ENCODE data around the gene USP21.
A peak's percentile ranks its signal among the peaks of the same experiment; 100 is the strongest.

USP21 gene

DNA sequence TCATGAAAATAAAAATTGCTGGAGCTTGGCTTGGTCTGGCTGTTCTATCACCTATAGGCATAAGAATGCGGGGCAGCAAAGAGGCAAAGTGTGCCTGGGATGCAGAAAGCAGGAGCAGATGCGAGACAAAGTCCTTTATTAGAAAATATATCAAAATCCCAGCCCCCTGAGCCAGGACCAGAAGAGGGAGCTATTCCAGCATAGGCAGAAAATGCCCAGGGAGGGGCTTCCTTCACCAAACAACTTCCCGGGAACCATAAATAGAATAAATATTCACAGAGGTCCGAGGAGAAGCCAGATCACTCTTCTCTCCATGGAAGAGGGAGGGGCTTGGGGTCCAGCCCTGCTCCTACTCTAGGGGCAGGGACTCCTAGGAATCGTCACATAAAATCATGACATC is 11.9 kb downstream of the USP21 start:
- no peak for DNase-seq (ENCODE audit: low read depth in 2 of 2)

DNA sequence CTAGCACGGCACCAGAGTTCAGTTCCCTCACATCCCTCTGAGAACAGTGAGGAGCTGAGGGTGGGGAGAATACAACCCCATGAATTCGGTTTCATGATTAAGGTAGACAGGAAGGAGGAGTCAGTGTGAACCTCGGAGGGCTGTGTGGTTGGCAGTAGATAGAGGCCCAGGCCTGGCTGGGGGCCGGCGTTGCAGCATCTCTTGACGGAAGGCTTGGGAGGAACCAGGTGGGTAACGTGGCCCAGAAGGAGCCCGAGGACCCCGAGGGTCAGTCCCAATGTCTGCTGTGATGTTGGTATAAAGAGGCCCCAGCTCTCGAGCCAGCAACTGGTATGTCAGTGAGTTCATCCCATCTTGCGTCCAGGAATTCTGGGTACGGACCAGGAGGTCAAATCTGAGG is 12.4 kb downstream of the USP21 start:
- no peak for DNase-seq (ENCODE audit: low read depth in 2 of 2)

DNA sequence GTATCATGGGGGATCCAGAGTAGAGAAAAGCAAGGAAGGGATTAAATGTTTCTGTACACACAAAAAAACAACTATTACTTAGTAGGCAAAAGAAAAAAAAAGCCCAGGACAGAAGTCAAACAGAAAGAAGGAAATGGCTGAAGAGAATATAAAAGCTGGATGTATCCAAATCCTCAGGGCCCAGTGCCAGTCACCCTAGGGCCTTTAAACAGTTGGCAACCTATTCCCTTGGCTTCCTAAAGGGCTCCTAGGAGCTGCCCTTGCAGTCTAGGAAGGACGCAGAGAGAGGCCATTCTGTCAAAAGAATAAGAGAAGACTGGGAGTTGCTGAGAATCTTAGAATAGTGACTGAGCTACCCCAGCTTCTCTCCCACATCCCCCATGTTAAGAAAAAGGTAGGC is 13.0 kb downstream of the USP21 start:
- no peak for DNase-seq (ENCODE audit: low read depth in 2 of 2)

DNA sequence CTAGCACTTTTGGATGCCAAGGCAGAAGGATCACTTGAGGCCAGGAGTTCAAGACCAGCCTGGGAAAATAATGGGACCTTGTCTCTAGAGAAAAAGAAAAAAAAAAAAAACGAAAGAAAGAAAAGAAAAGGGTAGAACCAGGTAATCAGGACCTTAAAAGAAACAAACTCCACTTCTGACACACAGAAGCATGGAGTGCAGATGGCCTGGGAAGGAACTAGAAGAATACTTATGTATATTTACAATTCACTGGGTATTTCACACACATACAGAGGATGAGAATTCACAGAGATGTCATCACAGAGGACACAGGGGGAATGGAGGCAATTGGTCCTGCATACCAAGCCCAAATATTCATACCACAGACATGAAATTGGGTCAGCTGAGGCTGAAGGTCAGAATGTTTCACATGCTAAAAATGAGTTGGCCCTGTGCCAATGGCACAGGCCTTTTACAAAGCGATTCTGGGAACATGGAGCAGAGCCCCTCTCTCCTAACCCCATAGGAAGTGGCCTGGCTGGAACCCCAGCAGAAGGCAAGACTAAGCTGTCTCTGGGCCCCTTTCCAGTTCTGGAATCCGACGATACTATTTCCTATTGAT is 13.6 kb downstream of the USP21 start:
- DNase-seq (ENCODE audit: low read depth in 2 of 2): no peak

DNA sequence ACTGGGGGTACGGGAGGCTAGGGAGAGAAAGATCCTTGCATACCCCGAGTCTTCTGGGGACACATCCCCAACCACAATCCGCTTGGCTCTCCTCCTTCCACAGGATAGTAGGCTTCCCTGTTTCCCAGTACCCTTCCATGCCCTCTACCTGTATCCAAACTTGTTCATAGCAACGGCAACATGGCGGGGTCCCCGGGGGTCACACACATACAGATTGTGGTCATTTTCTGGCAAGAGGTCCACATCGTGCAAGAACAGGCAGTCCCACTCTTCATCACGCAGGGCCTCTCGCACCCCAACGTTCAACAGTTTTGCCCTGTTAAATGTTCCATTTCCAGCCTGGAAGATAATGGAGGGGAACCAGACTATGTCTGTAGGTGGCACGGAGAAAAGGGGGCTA is 14.4 kb downstream of the USP21 start:
- no peak for DNase-seq (ENCODE audit: low read depth in 2 of 2)

DNA sequence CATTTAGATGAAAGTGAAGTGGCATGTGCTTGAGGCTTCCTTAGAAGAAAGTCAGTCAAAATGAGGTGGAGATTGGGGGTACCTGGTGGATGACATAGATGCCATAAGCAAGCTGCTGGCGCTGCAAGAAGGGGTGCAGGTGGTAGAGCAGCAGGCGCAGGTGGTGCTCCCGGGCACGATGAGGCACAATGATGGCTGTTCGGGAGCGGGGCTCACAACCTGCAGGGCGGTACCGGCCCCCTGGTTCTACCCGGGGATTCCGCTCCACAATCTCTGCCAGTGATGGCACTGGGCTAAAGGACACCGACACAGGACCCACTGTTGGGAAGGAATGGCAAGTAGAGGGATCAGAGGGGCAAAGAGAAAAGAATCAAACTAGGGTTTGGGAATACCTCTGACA is 15.6 kb downstream of the USP21 start:
- DNase-seq (ENCODE audit: low read depth in 2 of 2): no peak

DNA sequence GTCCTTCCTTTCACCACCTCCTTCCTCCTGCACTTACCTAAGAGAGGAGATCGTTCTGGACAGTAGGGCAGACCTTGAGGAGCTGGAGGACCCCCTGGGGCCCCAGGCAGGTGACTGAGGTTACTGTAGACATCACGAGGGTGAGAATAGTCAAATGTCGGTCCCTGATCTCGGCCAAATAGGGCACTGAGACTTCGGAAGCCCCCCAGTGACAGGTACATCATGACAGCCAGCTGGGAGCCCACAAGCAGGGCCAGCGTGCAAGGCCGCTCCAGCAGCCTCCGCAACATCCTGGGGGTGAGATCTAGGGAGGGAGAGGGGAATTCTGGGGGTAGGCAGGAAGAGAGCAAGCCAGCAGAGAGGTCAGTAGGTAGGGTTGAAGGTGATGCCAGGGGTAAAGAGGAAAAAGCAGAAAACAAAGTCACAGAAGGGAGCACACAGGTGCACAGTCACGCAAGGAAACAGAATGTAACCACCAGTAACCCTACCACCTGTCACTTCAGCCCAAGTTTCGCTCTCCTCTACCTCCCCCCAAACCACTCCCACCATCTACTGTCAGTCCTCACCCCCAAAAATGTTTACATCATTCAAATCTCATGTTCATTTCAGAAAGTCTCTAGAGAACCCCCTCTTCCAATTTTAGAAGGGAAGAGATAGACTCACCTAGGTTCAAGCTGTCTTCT is 16.6 kb downstream of the USP21 start:
- no peak for DNase-seq (ENCODE audit: low read depth in 2 of 2)

DNA sequence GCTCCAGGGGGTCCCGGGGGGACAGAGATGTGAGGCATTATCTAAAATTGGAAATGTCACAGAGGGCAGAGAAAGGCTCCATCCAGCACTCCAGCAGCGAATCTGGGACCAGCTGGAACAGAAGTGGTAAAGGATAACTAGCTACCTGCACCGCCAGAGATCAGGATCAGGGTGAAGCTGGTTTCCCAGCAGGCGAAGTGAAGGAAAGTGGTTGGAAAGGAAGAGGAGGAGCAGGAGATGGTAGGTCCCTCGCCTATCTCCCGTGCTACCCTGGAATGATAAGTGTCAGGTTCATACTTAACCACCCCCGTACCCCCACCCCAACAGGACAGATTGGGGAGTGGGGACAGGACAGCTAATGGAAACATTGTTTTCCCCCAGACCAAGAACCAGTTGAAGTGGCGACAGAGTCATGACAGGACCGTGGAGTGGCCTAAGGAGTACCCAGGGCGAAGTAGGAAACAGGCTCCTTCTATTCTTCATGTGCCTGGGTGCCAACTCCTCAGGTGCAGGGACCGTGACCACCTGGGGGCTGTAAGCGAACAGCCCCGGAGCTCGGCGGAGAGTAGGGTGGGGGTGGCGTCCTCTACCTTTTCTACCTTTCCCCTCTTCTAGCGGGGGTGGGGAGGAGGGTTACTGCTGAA is 17.3 kb downstream of the USP21 start:
- DNase-seq (ENCODE audit: low read depth in 2 of 2): no peak

DNA sequence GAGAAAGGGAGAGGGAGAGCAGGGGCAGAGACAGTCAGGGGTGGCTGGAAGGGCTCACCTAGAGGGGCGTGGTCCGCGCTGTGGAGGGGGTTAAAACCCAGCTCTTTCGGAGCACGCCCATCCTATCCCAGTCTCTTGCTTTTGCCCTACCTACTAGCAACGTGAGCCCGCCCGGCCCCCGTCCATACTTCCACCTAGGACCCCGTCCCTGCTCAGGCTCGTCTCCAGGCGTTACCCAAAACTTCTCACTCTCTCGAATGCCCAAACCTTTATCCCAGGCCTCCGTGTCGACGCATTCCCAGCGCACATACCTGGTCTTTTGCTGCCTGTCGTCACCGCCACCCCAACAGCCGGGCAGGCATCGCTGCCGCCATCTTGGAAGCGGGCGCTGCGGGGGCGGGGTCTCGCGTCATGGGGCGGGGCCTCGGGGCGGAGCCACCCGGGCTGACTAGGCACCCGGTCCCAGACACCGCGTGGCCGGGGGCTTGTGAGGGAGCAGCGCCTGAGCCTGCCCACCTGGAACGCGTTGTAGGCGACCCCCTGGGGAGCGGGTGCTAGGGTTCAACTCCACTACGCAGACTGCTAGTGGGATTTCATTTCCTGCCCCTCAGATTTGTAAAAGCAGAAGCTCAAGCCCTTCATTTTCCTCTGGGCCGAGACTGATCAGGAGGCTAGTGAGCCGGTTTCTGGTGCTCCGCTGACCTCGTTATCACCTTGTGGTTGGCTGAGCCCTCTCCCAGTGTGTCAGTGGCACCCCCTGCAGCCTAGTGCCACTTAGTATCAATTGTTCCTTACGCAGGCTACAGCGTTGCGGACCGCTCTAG is 18.0 kb downstream of the USP21 start, which contains the start of gene B4GALT3:
Gene B4GALT3, minus strand, starts transcription at position 396 of the 824 bp plus-strand sequence. CDS start 1,447 bp downstream, outside the sequence.
- DNase-seq (ENCODE audit: low read depth in 2 of 2): peak; percentile 88

DNA sequence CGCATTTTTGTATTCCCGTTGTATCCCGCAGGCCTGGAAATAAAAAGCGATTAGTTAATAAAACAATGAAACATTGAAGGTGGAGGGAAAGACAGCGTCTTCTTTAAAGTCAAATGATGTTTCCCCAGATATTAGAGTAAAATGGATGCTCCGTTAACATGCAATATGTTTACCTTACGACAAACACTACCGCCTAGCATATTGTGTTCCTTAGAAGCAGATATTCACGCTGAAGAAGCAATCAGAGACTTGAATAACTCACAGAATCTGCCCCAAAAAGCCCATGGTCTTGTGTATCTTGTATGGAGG is 18.6 kb downstream of the USP21 start:
- DNase-seq (ENCODE audit: low read depth in 2 of 2): no peak

DNA sequence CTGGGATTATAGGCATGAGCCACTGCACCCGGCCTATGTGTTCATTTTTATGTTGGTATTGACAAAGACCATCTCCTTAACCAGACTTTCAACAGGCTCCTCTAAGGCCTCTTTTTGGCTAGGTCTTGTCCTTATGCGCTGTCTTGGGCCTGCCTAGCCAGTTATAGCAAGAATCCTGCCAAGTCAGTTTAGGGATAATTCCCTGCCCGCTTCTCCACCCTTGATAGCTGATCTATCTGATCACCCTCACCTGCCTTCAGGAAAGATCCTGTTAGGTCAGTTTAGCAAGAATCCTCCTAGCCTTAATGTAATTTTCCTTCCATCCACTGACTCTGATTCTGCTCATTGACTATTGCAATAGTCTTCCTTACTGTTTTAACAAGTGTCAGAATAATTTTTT is 20.4 kb downstream of the USP21 start:
- no peak for DNase-seq (ENCODE audit: low read depth in 2 of 2)

DNA sequence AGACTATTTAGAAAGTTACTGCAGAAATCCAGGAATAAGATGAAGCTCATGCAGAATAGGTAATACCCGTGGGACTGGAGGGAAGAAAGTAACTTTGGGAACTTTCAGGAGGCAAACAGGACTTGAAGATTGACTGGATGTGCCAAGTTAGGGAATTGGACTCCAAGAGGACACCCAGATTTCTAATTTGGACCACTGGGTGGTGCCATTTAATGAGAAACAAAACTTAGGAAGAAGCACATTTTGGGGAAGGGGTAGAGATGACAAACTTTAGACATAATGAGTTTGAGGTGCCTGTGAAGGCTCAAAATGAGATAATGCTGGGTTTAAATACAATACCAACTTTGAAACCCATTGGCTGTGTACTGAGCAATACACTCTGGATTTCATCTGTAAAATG is 21.3 kb downstream of the USP21 start:
- DNase-seq (ENCODE audit: low read depth in 2 of 2): no peak

DNA sequence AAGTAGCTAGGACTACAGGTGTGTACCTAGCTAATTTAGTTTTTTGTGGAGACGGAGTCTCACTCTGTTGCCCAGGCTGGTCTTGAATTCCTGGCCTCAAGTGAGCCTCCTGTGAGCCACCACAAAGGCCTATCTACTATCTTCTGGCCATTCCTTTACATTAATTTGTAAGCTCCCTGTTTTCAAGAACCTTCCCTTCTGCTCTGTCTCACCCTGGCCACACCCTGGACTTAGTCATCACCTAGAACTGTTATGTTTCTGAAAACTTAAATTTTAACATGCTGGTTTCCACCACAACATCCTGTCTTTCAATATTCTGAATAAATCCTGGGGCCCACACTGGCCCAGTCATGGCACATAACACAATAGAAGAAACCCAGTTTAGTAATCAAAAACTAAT is 22.9 kb downstream of the USP21 start:
- DNase-seq (ENCODE audit: low read depth in 2 of 2): peak; percentile 27 to 42

DNA sequence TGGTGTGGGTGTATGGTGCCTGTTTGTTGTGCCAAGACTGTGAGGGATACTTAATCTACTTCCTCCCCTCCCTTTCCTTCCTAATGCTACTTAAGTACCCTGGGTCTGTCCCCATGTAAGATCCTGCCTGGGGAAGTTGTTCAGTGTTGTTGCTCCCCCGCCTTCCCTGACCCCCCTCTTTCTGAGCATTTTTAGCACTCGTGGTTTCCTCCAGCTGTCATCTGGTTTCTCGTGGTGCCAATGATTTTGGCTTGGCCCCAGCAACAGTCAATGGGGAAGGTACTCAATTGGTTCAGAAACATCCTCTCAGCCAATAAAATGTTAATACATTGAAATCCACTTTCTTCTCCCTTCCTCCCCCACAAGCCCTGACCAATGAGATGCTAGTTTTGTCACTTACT is 26.0 kb downstream of the USP21 start:
- DNase-seq (ENCODE audit: low read depth in 2 of 2): peak; percentile 34 to 65

DNA sequence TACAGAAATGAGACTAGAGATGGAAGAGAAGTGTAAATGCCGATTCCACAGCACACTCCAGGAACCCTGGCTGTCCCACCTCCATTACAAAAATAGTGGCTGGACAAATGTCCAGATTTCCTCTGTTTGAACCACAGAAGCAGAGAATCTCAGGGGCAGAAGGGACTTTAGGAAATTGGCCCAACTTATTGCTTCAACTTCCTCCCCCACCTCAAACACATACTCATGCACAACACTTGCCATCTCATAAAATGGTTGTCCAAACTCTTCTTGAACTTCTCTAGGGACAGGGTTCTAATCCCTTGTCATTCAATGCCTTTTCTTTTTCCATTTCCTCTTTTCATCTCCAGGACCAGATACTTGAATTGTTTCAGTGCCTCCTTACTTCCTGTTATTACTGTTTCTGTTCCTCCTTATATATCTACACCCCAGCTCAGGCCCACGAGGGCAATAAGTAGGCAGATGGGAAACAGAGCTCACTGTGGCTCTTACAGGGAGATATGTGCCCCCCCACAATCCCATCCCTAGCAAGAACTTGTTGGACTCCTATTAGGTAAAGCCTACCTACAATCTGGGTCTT is 26.5 kb downstream of the USP21 start:
- no peak for DNase-seq (ENCODE audit: low read depth in 2 of 2)

DNA sequence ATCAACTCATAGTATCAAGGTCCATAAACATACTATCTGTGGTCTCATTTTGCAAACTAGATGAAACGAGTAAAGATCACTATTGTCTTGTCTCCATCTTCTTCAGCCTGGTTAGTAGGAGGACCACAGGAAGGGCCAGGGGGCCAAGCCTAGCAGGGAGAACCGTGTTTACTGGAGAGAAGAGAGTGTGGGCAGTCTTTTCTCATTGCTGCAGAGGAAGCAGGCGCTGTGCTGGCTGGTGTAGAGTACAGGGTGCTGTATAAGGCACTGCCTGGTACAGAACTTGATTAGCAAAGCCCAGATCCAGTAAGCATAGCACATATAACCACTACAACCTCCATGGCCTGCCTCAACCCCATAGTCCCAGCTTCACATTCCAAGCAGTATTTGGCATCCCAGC is 28.0 kb downstream of the USP21 start:
- DNase-seq (ENCODE audit: low read depth in 2 of 2): no peak

DNA sequence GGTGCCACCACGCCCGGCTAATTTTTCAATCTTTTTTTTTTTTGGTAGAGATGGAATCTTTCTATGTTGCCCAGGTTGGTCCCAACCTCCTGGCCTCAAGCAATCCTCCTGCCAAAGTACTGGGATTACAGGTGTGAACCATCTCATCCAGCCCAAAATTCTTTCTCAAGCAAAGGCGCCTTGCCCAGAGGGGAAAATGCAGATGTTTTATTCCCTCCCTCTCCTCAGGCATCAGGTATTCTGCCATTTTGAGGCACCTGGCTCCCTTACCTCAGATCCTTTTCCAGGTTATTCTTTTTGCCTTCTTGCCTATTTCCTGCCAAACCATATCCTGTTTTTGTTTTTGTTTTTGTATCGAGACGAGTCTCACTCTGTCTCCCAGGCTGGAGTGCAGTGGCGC is 29.1 kb downstream of the USP21 start:
- DNase-seq (ENCODE audit: low read depth in 2 of 2): no peak

DNA sequence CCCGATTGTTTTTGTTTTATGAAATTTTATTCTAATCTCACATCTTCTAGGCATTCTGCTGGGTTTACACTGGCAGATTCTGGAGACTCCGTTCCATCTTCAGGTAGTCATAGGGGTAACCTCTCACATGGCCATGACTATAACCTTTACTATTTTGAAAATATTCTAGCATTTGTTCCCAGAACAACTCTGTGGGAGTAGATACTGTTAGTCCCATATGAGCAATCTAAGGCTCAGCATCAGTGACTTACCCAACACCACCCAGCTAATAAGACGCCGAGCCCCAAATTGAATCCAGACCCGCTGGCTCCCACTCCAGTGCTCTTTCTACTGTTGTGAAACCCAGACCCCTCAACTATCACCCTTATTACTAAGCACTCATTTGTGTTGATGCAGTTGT is 29.7 kb downstream of the USP21 start:
- no peak for DNase-seq (ENCODE audit: low read depth in 2 of 2)

DNA sequence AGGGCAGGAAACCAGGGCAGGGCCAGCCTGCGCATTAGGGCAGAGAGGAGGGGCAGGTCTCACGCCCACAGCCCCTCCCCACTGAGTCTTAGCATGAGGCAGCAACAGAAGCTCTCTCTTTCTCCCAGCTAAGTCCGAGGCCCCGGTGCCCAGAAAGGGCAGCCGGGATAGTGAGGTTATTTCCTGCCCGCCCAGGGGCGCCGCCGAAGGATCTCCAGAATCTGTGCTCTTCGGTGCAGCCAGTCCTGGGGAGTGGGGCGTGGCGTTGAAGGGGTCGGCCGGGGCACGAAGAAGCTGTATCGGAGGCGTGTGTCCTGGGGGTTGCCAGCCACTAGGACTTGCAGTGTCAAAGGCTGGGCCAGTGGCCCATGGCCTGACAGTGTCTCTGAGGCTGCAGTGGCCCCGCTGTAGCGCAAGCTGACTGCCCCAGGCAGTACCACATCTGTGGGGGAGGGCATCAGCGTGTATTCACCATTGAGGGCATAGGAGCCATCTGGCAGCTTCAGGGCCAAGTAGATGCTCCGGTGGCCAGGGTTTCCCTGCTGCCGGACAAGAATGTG is 31.7 kb downstream of the USP21 start:
- DNase-seq (ENCODE audit: low read depth in 2 of 2): no peak

DNA sequence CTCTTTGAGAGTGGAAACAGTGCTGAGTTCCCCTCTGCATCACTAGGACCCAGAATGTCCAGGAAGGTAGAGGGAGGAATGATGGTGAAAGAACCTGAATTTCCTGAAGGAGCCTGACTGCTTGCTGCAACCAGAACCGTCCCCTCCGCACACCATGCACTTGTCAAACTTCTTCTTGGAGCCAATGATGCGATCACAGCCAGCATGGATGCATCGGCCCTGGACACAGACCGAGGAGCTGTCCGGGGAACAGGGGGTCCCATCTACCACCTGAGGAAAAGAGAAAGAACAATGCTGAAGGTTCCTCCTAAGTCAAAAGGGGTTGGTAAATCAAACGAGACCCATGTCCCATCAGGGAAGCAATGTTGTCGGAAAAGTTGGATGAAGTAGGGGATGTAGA is 32.7 kb downstream of the USP21 start:
- no peak for DNase-seq (ENCODE audit: low read depth in 2 of 2)

DNA sequence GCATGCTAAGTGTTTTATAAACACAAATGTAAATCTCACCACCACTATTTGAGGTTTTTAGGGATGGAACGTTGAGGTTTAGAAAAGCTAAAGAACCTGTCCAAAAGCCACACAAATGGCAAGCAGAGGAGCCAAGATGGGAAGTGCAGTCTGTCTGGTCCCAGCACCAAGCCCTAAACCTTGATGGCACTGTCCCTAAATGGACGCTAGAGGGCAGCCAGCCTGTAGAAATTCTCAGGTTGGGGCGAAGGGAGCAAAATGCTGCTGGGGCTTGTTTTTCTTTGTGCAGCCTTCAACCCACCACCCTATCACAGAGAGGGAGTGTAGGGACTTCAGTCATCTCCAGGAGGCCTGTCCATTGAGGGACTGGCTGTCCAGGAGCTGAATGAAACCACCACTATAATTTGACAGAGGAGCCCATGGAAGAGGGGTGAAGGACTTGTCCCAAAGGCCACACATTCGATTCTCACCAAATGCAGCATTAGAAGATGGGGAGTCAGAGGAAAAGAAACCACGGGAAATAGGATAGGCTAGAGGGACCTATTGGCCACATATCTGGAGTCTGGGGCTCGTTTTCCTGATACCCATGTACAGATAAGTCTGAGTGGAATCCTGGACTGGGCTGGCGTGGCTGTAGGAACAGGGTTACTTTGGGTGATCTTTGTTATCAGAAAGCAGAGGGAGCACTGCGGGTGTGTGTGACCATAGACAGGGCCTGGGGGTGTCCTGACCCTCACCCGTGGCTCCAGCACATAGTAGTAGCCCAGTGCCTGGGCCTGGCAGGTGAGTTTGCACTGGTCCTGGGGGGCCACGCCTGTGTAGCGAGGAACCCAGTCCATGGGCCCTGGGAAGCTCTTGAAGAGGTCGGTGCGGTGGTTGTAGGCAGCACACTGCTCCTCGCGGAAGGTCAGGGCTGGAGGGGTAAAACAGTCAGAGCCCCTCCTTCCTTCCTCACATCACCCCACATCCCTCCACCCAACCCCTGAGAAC is 33.5 kb downstream of the USP21 start:
- peak; percentile 41 to 49 for DNase-seq (ENCODE audit: low read depth in 2 of 2)

Data from activated CD8-positive, alpha-beta memory T cell treated with anti-CD3 and anti-CD28 coated beads for 4 hours (primary cell).